Astrocyte of the spinal cord (primary cell): ENCODE data around the gene TPBGL.

Source experiments
- DNase-seq: peaks from one replicate; pipeline ENCODE4 v3.0.0; 2011; ENCODE audit warnings: low read depth, low spot score
- H3K4me3 ChIP-seq: 2 replicates; pipeline ENCODE4 v1.5.1; 2011; ENCODE audit warnings: low read depth, mild to moderate bottlenecking, low read length, moderate library complexity
- in situ Hi-C: cut with HindIII; loops from 2 replicates; pipeline ENCODE4 v1.10.0; 2017; ENCODE audit warnings: low sequenced_read_pairs
- TF ChIP-seq, protein P1 (sequence below): IDR thresholded peaks from 2 replicates; pipeline ENCODE4 v1.5.1; 2012; ENCODE audit warnings: low read depth, mild to moderate bottlenecking, low read length, inconsistent platforms

TPBGL gene

GRCh38 chr11:75244052-75244814 lies 3.7 kb downstream of the TPBGL start:
- TF ChIP-seq, protein P1, sequence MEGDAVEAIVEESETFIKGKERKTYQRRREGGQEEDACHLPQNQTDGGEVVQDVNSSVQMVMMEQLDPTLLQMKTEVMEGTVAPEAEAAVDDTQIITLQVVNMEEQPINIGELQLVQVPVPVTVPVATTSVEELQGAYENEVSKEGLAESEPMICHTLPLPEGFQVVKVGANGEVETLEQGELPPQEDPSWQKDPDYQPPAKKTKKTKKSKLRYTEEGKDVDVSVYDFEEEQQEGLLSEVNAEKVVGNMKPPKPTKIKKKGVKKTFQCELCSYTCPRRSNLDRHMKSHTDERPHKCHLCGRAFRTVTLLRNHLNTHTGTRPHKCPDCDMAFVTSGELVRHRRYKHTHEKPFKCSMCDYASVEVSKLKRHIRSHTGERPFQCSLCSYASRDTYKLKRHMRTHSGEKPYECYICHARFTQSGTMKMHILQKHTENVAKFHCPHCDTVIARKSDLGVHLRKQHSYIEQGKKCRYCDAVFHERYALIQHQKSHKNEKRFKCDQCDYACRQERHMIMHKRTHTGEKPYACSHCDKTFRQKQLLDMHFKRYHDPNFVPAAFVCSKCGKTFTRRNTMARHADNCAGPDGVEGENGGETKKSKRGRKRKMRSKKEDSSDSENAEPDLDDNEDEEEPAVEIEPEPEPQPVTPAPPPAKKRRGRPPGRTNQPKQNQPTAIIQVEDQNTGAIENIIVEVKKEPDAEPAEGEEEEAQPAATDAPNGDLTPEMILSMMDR: no peak
- in situ Hi-C loops: no loop called here
- H3K4me3 ChIP-seq: no peak overlapping the region
- DNase-seq: no peak

DNA sequence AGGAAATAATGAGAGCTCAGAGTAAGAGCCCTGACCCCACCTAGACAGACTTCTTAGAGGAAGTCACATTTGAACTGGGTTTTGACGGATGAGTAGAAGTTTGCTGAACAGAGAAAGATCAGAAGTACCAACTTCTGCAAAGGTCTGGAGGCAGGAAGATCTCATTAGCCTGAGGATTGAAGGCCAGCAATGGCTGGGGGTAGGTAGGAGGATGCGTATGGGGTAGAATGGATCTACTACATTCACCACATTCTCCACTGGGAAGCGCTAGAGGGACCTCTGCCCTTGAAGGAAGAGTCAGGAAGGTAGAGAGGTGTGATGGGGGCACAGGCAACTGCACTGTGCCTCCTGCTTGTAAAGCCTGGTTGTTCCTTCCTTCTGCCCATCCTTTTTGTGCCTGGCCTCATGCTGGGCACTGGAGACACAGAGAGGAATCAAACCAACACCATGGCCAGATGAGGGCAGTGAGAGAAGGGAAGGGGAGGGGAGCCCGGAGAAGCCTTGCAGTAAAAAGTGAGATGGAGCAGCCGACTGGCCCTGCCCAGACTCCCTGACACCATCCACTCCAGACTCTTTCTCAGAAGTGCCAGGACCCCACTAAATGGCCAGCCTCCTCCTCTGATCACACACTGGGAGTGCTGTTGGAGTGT lies 4.9 kb downstream of the TPBGL start:
- in situ Hi-C loops: no loop called here
- no peak for DNase-seq
- TF ChIP-seq, protein P1: no peak
- H3K4me3 ChIP-seq: no peak overlapping the region

DNA sequence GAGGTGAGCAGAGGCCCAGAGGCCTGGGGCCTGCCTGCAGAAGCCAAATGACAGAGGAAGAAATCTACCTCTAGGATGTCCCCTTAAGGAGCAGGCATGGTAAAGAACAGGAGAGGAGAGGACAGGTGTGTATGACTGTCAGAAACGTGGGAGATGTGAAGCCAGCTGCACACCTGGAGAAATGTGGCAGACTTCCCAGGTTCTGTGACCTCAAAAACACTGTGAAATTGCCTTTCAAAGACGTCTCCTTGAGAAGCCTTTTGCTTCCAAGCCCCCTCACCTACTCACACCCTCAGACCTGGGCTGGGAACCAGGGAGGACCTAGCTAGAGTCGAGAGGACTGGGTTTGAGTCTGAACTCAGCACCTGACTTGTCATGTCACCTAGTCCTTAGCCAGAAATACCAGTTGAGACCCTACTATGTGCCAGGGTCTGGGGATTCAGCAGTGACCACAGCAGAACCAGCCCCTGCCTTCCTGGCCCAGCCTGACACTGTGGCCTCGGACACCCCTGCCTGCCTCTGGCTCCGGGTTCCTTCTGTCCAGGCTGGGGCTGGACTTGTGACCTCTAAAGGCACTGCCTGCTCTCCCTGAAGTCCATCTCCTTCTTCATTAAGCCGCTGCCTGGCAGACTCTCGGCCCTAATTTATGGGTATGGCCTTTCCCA lies 5.6 kb downstream of the TPBGL start:
- H3K4me3 ChIP-seq: no peak overlapping the region
- in situ Hi-C loops: no loop called here
- no peak for DNase-seq
- TF ChIP-seq, protein P1: no peak

- no peak overlapping the region for H3K4me3 ChIP-seq
- in situ Hi-C loops: no loop called here
- TF ChIP-seq, protein P1: no peak
- no peak for DNase-seq
These were observed 6.2 kb downstream of the TPBGL start for GRCh38 chr11:75246671-75247350.

- no peak overlapping the region for H3K4me3 ChIP-seq
- no peak for DNase-seq
- in situ Hi-C loops: no loop called here
- TF ChIP-seq, protein P1: no peak
These were observed 8.3 kb downstream of the TPBGL start for GRCh38 chr11:75248924-75249256.

DNA sequence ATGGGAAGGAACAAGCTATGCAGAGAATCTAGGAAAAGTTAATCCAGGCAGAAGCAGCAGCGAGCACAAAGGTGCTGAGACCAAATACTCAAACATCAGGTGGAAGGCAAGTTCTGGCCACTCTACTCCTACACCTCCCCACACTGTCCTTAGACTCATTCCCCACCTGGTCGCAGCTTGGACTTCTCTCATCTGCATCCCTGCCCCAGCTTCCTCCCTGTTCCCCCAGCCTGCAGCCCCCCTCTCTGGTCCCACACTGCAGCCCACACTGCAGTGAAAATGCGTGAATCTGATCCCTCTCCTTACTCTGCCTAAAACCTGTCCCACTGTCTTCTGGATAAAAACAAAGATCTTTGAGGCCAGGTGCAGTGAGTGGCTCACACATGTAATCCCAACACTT lies 9.1 kb downstream of the TPBGL start:
- H3K4me3 ChIP-seq: no peak overlapping the region
- in situ Hi-C loops: no loop called here
- DNase-seq: no peak
- TF ChIP-seq, protein P1: no peak
